Esophagus squamous epithelium (tissue), 4 donors: ENCODE measurements around the gene RPN1.

Experiments used
- CTCF ChIP-seq, 6 experiments: fragments of 450-650 bp in 4 of 6; fragments of 200-600 bp in 2 of 6; sonication (generic) in 2 of 6; IDR thresholded peaks; one replicate each; pipeline ENCODE4 v1.5.1; 2016 to 2019; ENCODE audit warnings: antibody characterized with exemption in 6 of 6, mild to moderate bottlenecking in 4 of 6, moderate library complexity in 4 of 6
- POLR2A ChIP-seq, 4 donors: fragments of 450-650 bp; IDR thresholded peaks; one replicate each; pipeline ENCODE4 v1.6.1; 2017; ENCODE audit warnings: antibody characterized with exemption in 4 of 4, mild to moderate bottlenecking in 4 of 4, moderate library complexity in 3 of 4

GRCh38 chr3:128650096-128651050, at the start of gene RPN1:
- TF ChIP-seq POLR2A (IDR thresholded peaks at IDR 0.05) (peak in 3 of 4 donors; percentile 59 to 83 (median 80)), CTCF (IDR thresholded peaks at IDR 0.05) (no peak)
